ENCODE data around the gene HSD11B1L.
"Not testable (repeated sequence)": the region's sequence is repeated elsewhere in the genome, so short reads cannot be mapped to it uniquely, and the experiment has no call there.

Gene HSD11B1L

GRCh38 chr19:5703819-5704818 is 23.3 kb downstream of the HSD11B1L start:
- no peak for DNase-seq

- no peak for DNase-seq
Measured at GRCh38 chr19:5705552-5705951, 24.7 kb downstream of the HSD11B1L start.

GRCh38 chr19:5706876-5707573 is 26.2 kb downstream of the HSD11B1L start:
- DNase-seq: no peak

- no peak for DNase-seq
Measured at GRCh38 chr19:5707576-5708575, 27.0 kb downstream of the HSD11B1L start.

- no peak for DNase-seq
Measured at GRCh38 chr19:5711025-5711424, 30.2 kb downstream of the HSD11B1L start.

- DNase-seq: no peak
Measured at GRCh38 chr19:5711713-5712161, 30.9 kb downstream of the HSD11B1L start.

GRCh38 chr19:5713228-5713627 is 32.4 kb downstream of the HSD11B1L start:
- no peak for DNase-seq

GRCh38 chr19:5714816-5715215 is 34.0 kb downstream of the HSD11B1L start:
- no peak for DNase-seq

- no peak for DNase-seq
Measured at GRCh38 chr19:5717215-5717935, 36.5 kb downstream of the HSD11B1L start.

- DNase-seq: no peak
Measured at GRCh38 chr19:5718037-5718578, 37.3 kb downstream of the HSD11B1L start.

GRCh38 chr19:5718579-5719273 is 37.9 kb downstream of the HSD11B1L start:
- no peak for DNase-seq

- no peak for DNase-seq
Measured at GRCh38 chr19:5719274-5719960, 38.6 kb downstream of the HSD11B1L start.

GRCh38 chr19:5719961-5720790 is 39.3 kb downstream of the HSD11B1L start, which contains the start of the genes CATSPERD and LONP1:
Gene CATSPERD, plus strand, starts transcription at chr19:5720637. Its CDS starts 101 bp downstream, at chr19:5720738.
Gene LONP1, minus strand, starts transcription at chr19:5720146. Its CDS starts 14 bp downstream, at chr19:5720132.
- DNase-seq: peak; percentile 99

- no peak for DNase-seq
Measured at GRCh38 chr19:5727453-5728050, 46.7 kb downstream of the HSD11B1L start.

- not testable (repeated sequence) for DNase-seq
Measured at GRCh38 chr19:5733172-5733571, 52.3 kb downstream of the HSD11B1L start.
